Measurements from ENCODE around the gene TMEM254.
"Not testable (repeated sequence)": the region's sequence is repeated elsewhere in the genome, so short reads cannot be mapped to it uniquely, and the experiment has no call there.

TMEM254 gene

GRCh38 chr10:80077869-80078447, 507 bp upstream of the TMEM254 start:
- DNase-seq: no peak

GRCh38 chr10:80079312-80079719, 851 bp downstream of the TMEM254 start:
- no peak for DNase-seq

GRCh38 chr10:80081026-80081425, 2.6 kb downstream of the TMEM254 start:
- DNase-seq: no peak

GRCh38 chr10:80081801-80082750, 3.6 kb downstream of the TMEM254 start:
- no peak for DNase-seq

- DNase-seq: no peak
These were observed 11.7 kb downstream of the TMEM254 start for GRCh38 chr10:80090121-80090520.

GRCh38 chr10:80094231-80094630, 15.8 kb downstream of the TMEM254 start:
- DNase-seq: no peak

- DNase-seq: not testable (repeated sequence)
These were observed 19.8 kb downstream of the TMEM254 start for GRCh38 chr10:80098272-80098671.

GRCh38 chr10:80099295-80099694, 20.8 kb downstream of the TMEM254 start:
- not testable (repeated sequence) for DNase-seq

- DNase-seq: no peak
These were observed 21.7 kb downstream of the TMEM254 start for GRCh38 chr10:80100116-80100515.

- DNase-seq: no peak
These were observed 22.6 kb downstream of the TMEM254 start for GRCh38 chr10:80100861-80101695.

- DNase-seq: no peak
These were observed 25.8 kb downstream of the TMEM254 start for GRCh38 chr10:80104066-80104926.

GRCh38 chr10:80108576-80109239, 30.2 kb downstream of the TMEM254 start:
- DNase-seq: no peak

GRCh38 chr10:80110986-80111385, 32.5 kb downstream of the TMEM254 start:
- no peak for DNase-seq

GRCh38 chr10:80118669-80119068, 40.2 kb downstream of the TMEM254 start:
- no peak for DNase-seq

- no peak for DNase-seq
These were observed 43.7 kb downstream of the TMEM254 start for GRCh38 chr10:80122110-80122710.

- DNase-seq: no peak
These were observed 44.3 kb downstream of the TMEM254 start for GRCh38 chr10:80122746-80123145.

- no peak for DNase-seq
These were observed 48.4 kb downstream of the TMEM254 start for GRCh38 chr10:80126876-80127275.

GRCh38 chr10:80131499-80131901, 53.0 kb downstream of the TMEM254 start:
- DNase-seq: no peak

- DNase-seq: no peak
These were observed 54.1 kb downstream of the TMEM254 start, which contains the start of gene PLAC9 for GRCh38 chr10:80132299-80133139. Gene PLAC9, plus strand, starts transcription at chr10:80132730. Its CDS starts 33 bp downstream, at chr10:80132763.

GRCh38 chr10:80133206-80133605, 54.7 kb downstream of the TMEM254 start:
- DNase-seq: no peak
